Large intestine (tissue), 12 donors: ENCODE results near the gene DGUOK. TPM values are rescaled to one million over a fixed set of nuclear protein-coding genes. Genes with fewer than 3 reads are reported as not detected.
"Not testable (repeated sequence)": the region's sequence is repeated elsewhere in the genome, so short reads cannot be mapped to it uniquely, and the experiment has no call there.

Source experiments
- DNase-seq, 2 donors: peaks; one replicate each; pipeline versions ENCODE4 v3.0.0 to v3.0.0-alpha.2; 2013
- H3K27ac ChIP-seq: one replicate; pipeline ENCODE4 v1.5.1; 2013; ENCODE audit warnings: low read length
- H3K27me3 ChIP-seq: 2 replicates; pipeline ENCODE4 v1.6.1; 2013; ENCODE audit warnings: low read length; ENCODE audit not compliant: control insufficient read depth, insufficient read depth
- H3K36me3 ChIP-seq: 2 replicates; pipeline ENCODE4 v1.6.1; 2013; ENCODE audit warnings: low read length; ENCODE audit not compliant: control insufficient read depth, insufficient read depth
- H3K4me1 ChIP-seq: one replicate; pipeline ENCODE4 v1.6.1; 2013; ENCODE audit warnings: low read length; ENCODE audit not compliant: control insufficient read depth, insufficient read depth
- H3K4me3 ChIP-seq: one replicate; pipeline ENCODE4 v1.5.1; 2013; ENCODE audit warnings: low read length
- H3K9me3 ChIP-seq: one replicate; pipeline ENCODE4 v1.6.1; 2013; ENCODE audit warnings: mild to moderate bottlenecking, low read depth, low read length, moderate library complexity; ENCODE audit not compliant: control insufficient read depth
- WGBS: methylation state at CpG from one replicate; pipeline ENCODE4 v1.1.5; 2013; ENCODE audit warnings: low lambda C conversion rate; ENCODE audit not compliant: insufficient coverage; 5-methylcytosine and 5-hydroxymethylcytosine counted together
- long read RNA-seq, 11 donors: transcript quantifications; one replicate each; lab custom pipeline, GENCODE V29; 2026
- polyA plus RNA-seq: library from polyadenylated mRNA; unstranded; fragments of 120-200 nt; gene quantifications from one replicate; pipeline ENCODE4 v1.2.1, GENCODE V29; 2013

Gene DGUOK
- 51.9 TPM for polyA plus RNA-seq
- long read RNA-seq, donor 1, transcript DGUOK-203 (4 exons, 703 nt), result major isoform, 11 of 20 reads
- long read RNA-seq, donor 1, transcript DGUOK-201 (7 exons, 1,144 nt), result minor isoform, 6 of 20 reads
- long read RNA-seq, donor 1, partial matches to known transcripts, result 0 of 20 reads
- long read RNA-seq, donor 1, other reads (novel, unspliced or antisense), result 0 of 20 reads
- long read RNA-seq, donor 2, transcript DGUOK-203 (4 exons, 703 nt), result major isoform, 20 of 51 reads
- long read RNA-seq, donor 2, transcript DGUOK-201 (7 exons, 1,144 nt), result minor isoform, 13 of 51 reads
- long read RNA-seq, donor 2, transcript DGUOK-208 (6 exons, 1,029 nt), result minor isoform, 8 of 51 reads
- long read RNA-seq, donor 2, partial matches to known transcripts, result 0 of 51 reads
- long read RNA-seq, donor 2, other reads (novel, unspliced or antisense), result 5 of 51 reads
- long read RNA-seq, donor 3, result 0 reads
- long read RNA-seq, donor 4, partial matches to known transcripts, result 0 of 3 reads
- long read RNA-seq, donor 4, other reads (novel, unspliced or antisense), result 0 of 3 reads
- long read RNA-seq, donor 5, transcript DGUOK-203 (4 exons, 703 nt), result major isoform, 6 of 23 reads
- long read RNA-seq, donor 5, partial matches to known transcripts, result 0 of 23 reads
- long read RNA-seq, donor 5, other reads (novel, unspliced or antisense), result 5 of 23 reads
- long read RNA-seq, donor 6, transcript DGUOK-202 (5 exons, 880 nt), result minor isoform, 5 of 48 reads
- long read RNA-seq, donor 6, transcript DGUOK-203 (4 exons, 703 nt), result major isoform, 12 of 48 reads
- long read RNA-seq, donor 6, transcript DGUOK-201 (7 exons, 1,144 nt), result minor isoform, 6 of 48 reads
- long read RNA-seq, donor 6, transcript DGUOK-208 (6 exons, 1,029 nt), result minor isoform, 6 of 48 reads
- long read RNA-seq, donor 6, partial matches to known transcripts, result 7 of 48 reads
- long read RNA-seq, donor 6, other reads (novel, unspliced or antisense), result 11 of 48 reads
- long read RNA-seq, donor 7, transcript DGUOK-203 (4 exons, 703 nt), result minor isoform, 8 of 24 reads
- long read RNA-seq, donor 7, transcript DGUOK-208 (6 exons, 1,029 nt), result major isoform, 9 of 24 reads
- long read RNA-seq, donor 7, transcript DGUOK-201 (7 exons, 1,144 nt), result minor isoform, 5 of 24 reads
- long read RNA-seq, donor 7, partial matches to known transcripts, result 0 of 24 reads
- long read RNA-seq, donor 7, other reads (novel, unspliced or antisense), result 0 of 24 reads
- long read RNA-seq, donor 8, transcript DGUOK-203 (4 exons, 703 nt), result major isoform, 22 of 60 reads
- long read RNA-seq, donor 8, transcript DGUOK-201 (7 exons, 1,144 nt), result minor isoform, 9 of 60 reads
- long read RNA-seq, donor 8, transcript DGUOK-208 (6 exons, 1,029 nt), result minor isoform, 12 of 60 reads
- long read RNA-seq, donor 8, transcript DGUOK-202 (5 exons, 880 nt), result minor isoform, 9 of 60 reads
- long read RNA-seq, donor 8, partial matches to known transcripts, result 0 of 60 reads
- long read RNA-seq, donor 8, other reads (novel, unspliced or antisense), result 7 of 60 reads
- long read RNA-seq, donor 9, transcript DGUOK-208 (6 exons, 1,029 nt), result minor isoform, 8 of 42 reads
- long read RNA-seq, donor 9, transcript DGUOK-202 (5 exons, 880 nt), result major isoform, 10 of 42 reads
- long read RNA-seq, donor 9, transcript DGUOK-201 (7 exons, 1,144 nt), result minor isoform, 6 of 42 reads
- long read RNA-seq, donor 9, transcript DGUOK-203 (4 exons, 703 nt), result minor isoform, 8 of 42 reads
- long read RNA-seq, donor 9, partial matches to known transcripts, result 0 of 42 reads
- long read RNA-seq, donor 9, other reads (novel, unspliced or antisense), result 8 of 42 reads
- long read RNA-seq, donor 10, transcript DGUOK-208 (6 exons, 1,029 nt), result minor isoform, 10 of 51 reads
- long read RNA-seq, donor 10, transcript DGUOK-202 (5 exons, 880 nt), result minor isoform, 8 of 51 reads
- long read RNA-seq, donor 10, transcript DGUOK-203 (4 exons, 703 nt), result major isoform, 21 of 51 reads
- long read RNA-seq, donor 10, transcript DGUOK-201 (7 exons, 1,144 nt), result minor isoform, 5 of 51 reads
- long read RNA-seq, donor 10, partial matches to known transcripts, result 0 of 51 reads
- long read RNA-seq, donor 10, other reads (novel, unspliced or antisense), result 5 of 51 reads
- long read RNA-seq, donor 11, transcript DGUOK-203 (4 exons, 703 nt), result minor isoform, 8 of 29 reads
- long read RNA-seq, donor 11, transcript DGUOK-202 (5 exons, 880 nt), result minor isoform, 6 of 29 reads
- long read RNA-seq, donor 11, transcript DGUOK-208 (6 exons, 1,029 nt), result major isoform, 11 of 29 reads
- long read RNA-seq, donor 11, partial matches to known transcripts, result 0 of 29 reads
- long read RNA-seq, donor 11, other reads (novel, unspliced or antisense), result 0 of 29 reads

DNA sequence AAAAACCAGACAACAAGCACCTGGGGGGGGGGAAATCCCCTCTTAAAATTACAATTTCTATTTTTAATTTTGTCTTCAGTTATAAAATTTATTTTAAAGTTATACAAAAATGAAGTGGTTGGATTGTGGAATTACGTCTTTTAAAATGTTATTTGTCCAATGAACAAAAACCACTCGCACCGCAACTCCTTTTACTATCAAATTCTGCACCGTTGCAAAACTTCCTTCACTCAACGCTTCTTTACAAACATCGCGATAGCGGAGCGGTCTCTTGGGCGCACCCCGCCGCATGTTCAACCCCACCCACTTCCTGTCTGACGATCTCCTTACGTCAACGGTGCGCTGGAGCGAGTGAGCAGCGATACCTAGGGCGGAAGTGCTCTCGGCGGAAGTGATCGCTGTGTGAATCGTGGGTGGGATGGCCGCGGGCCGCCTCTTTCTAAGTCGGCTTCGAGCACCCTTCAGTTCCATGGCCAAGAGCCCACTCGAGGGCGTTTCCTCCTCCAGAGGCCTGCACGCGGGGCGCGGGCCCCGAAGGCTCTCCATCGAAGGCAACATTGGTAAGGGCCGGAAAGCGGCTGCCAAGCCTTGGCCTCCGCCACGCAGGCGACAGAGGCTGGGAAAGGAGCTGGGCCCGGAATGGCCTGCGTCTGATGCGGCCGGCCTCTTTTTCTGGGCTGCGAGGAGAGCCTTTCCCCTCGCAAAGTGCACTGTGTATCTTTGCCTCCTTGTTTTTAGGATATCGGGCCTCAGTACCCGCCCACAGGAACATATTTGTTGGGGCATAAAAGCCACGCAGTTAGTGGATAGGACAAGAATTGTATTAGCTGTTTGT, at the start of gene DGUOK:
Gene DGUOK (plus strand): TSS at position 388 of the 835 bp plus-strand sequence. CDS start 31 bp downstream, at position 419.
- H3K4me3 ChIP-seq, result peak within 1 kb of the TSS; percentile 92
- 0% methylated on average over 1 of the region's 50 CpGs for WGBS
- H3K36me3 ChIP-seq, result peaks cover 2% of the 10 kb centered on the region
- H3K27ac ChIP-seq, result peak within 1 kb of the TSS; percentile 95
- H3K27me3 ChIP-seq, result no peaks in the 10 kb centered on the region
- H3K4me1 ChIP-seq, result no peaks in the 10 kb centered on the region
- peak; percentile 99 for DNase-seq
- H3K9me3 ChIP-seq, result no peaks in the 10 kb centered on the region

- 53% methylated on average over 2 of the region's 9 CpGs for WGBS
- H3K27ac ChIP-seq, result no peak overlapping the region
- no peak for DNase-seq
These were observed 49.4 kb upstream of the DGUOK start for GRCh38 chr2:73877071-73877802.

DNA sequence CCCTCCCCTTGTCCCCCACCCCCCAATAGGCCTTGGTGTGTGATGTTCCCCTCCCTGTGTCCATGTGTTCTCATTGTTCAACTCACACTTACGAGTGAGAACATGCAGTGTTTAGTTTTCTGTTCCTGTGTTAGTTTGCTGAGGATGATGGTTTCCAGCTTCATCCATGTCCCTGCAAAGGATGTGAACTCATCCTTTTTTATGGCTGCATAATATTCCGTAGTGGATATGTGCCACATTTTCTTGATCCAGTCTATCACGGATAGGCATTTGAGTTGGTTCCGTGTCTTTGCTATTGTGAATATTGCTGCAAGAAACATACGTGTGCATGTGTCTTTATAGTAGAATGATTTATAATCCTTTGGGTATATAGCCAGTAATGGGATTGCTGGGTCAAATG, 48.7 kb upstream of the DGUOK start:
- 90% methylated on average over 2 of the region's 5 CpGs for WGBS
- H3K4me3 ChIP-seq, result not testable (repeated sequence)

More at GRCh38 chr2:73877071-73877802, 49.4 kb upstream of the DGUOK start:
- Histone ChIP-seq H3K36me3 (no peaks in the 10 kb centered on the region), H3K27me3 (no peaks in the 10 kb centered on the region), H3K4me3 (no peak overlapping the region), H3K4me1 (no peaks in the 10 kb centered on the region), H3K9me3 (no peaks in the 10 kb centered on the region)

DNA sequence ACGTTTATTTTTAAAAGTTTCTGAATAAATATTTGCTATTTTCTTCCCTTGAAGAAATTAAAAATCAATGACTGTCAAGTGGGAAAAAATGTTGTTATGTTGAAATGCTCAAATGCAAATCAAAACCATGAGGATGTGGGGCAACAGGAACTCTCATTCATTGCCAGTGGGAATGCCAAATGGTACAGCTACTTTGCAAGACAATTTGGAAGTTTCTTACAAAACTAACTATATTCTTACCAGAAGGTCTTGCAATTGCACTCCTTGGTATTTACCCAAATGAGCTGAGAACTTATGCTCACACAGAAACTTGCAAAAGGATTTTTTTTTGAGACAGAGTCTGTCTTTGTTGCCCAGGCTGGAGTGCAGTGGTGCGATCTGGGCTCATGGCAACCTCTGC, 41.3 kb upstream of the DGUOK start:
- H3K27me3 ChIP-seq, result no peaks in the 10 kb centered on the region
- H3K27ac ChIP-seq, result no peak overlapping the region
- no peak overlapping the region for H3K4me3 ChIP-seq
- no peaks in the 10 kb centered on the region for H3K9me3 ChIP-seq
- 45% methylated on average over 1 of the region's 2 CpGs for WGBS
- no peak for DNase-seq
- H3K36me3 ChIP-seq, result no peaks in the 10 kb centered on the region
- no peaks in the 10 kb centered on the region for H3K4me1 ChIP-seq

More for the DNA sequence above, 48.7 kb upstream of the DGUOK start:
- not testable (repeated sequence) for H3K36me3 ChIP-seq, H3K27me3 ChIP-seq, H3K27ac ChIP-seq, H3K9me3 ChIP-seq, H3K4me1 ChIP-seq, DNase-seq

DNA sequence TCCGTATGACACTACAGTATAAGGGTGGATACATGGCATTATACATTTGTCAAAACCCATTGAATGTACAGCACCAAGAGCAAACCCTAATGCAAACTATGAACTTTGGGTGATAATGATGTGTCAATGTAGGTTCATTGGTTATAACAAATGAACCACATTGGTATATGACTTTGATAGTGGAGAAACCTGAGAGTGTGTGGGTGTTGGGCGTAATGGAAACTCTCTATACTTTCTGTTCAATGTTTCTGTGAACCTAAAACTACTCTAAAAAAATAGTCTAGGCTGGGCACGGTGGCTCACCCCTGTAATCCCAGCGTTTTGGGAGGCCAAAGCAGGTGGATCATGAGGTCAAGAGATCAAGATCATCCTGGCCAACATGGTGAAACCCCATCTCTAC, 40.3 kb upstream of the DGUOK start:
- no peak for DNase-seq
- H3K36me3 ChIP-seq, result no peaks in the 10 kb centered on the region
- no peak overlapping the region for H3K27ac ChIP-seq
- H3K27me3 ChIP-seq, result no peaks in the 10 kb centered on the region
- WGBS, result no CpG with 5 or more reads among the region's 4 CpGs
- H3K4me3 ChIP-seq, result no peak overlapping the region
- no peaks in the 10 kb centered on the region for H3K4me1 ChIP-seq
- H3K9me3 ChIP-seq, result no peaks in the 10 kb centered on the region

GRCh38 chr2:73887596-73888353, 38.9 kb upstream of the DGUOK start:
- not testable (repeated sequence) for DNase-seq, H3K9me3 ChIP-seq, H3K4me3 ChIP-seq, H3K27ac ChIP-seq, H3K36me3 ChIP-seq, H3K4me1 ChIP-seq, H3K27me3 ChIP-seq
- 92% methylated on average over 2 of the region's 11 CpGs for WGBS

- no peaks in the 10 kb centered on the region for H3K4me1 ChIP-seq
- WGBS, result 56% methylated on average over 2 of the region's 2 CpGs
These were observed 38.3 kb upstream of the DGUOK start for GRCh38 chr2:73888388-73888787.

More at GRCh38 chr2:73888388-73888787, 38.3 kb upstream of the DGUOK start:
- H3K4me3 ChIP-seq, result no peak overlapping the region
- H3K36me3 ChIP-seq, result no peaks in the 10 kb centered on the region
- DNase-seq, result no peak
- no peaks in the 10 kb centered on the region for H3K9me3 ChIP-seq
- no peaks in the 10 kb centered on the region for H3K27me3 ChIP-seq
- H3K27ac ChIP-seq, result no peak overlapping the region
